Middle frontal gyrus (tissue), 1 donor: ENCODE measurements around the gene ZSWIM3.

Experiments
- DNase-seq: peaks from one replicate; pipeline ENCODE4 v3.0.0-alpha.2; 2015; ENCODE audit warnings: low spot score; ENCODE audit errors: extremely low spot score

The ZSWIM3 gene

DNA sequence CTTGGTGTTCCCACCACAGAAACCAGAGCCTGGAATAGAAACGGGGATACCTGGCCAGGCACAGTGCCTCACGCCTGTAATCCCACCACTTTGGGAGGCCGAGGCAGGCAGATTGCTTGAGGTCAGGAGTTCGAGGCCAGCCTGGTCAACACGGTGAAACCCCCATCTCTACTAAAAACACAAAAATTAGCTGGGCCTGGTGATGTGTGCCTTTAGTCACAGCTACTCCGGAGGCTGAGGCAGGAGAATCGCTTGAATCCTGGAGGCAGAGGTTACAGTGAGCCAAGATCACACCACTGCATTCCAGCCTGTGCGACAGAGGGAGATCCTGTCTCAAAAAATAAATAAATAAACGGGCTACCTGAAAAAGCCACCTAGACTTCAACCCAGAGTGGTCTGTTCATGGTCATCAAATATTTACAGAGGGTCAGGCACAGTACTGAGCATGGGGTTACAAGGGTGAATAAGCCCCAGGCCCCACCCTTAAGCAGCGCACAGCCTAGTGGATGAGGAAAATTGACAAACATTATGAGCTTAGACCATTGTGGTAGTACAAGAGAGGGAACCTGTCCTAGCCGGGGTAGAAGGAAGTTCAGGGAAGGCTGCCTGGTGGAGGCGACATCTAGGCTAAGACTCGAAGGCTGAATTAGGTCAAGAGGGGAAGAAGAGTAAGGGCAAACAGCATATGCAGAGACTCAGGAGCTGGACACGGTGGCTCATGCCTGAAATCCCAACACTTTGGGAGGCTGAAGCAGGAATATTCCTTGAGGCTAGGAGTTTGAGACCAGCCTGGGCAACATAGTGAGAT lies 69.9 kb downstream of the ZSWIM3 start:
- no peak for DNase-seq
